AG09319 (cell line): ENCODE data around the gene KRT33A.

Source experiments
- DNase-seq: peaks from one replicate; pipeline ENCODE4 v3.0.0-alpha.2; 2010; ENCODE audit warnings: low read depth; ENCODE audit errors: extremely low read depth
- CTCF ChIP-seq: IDR thresholded peaks from 2 replicates; pipeline ENCODE4 v1.5.1; 2011; ENCODE audit warnings: low read depth, mild to moderate bottlenecking, inconsistent platforms, low read length, moderate library complexity

KRT33A gene

GRCh38 chr17:41377546-41377945 is 26.9 kb upstream of the KRT33A start:
- no peak for DNase-seq
- TF ChIP-seq CTCF = no peak

- DNase-seq = no peak
These were observed 19.1 kb upstream of the KRT33A start, which contains the start of gene KRT33B for GRCh38 chr17:41369713-41370112. KRT33B (minus strand) TSS chr17:41369813; CDS start chr17:41369750, 63 bp downstream.

GRCh38 chr17:41369023-41369422 is 18.4 kb upstream of the KRT33A start:
- no peak for DNase-seq
- no peak for TF ChIP-seq CTCF

More at GRCh38 chr17:41369713-41370112, 19.1 kb upstream of the KRT33A start, which contains the start of gene KRT33B:
- TF ChIP-seq CTCF = no peak

GRCh38 chr17:41367426-41368075 is 16.9 kb upstream of the KRT33A start:
- no peak for DNase-seq
- TF ChIP-seq CTCF = no peak

GRCh38 chr17:41366070-41366469 is 15.4 kb upstream of the KRT33A start:
- no peak for TF ChIP-seq CTCF
- no peak for DNase-seq

GRCh38 chr17:41363881-41364280 is 13.3 kb upstream of the KRT33A start:
- no peak for DNase-seq
- TF ChIP-seq CTCF = no peak

- no peak for TF ChIP-seq CTCF
- DNase-seq = no peak
These were observed 9.8 kb upstream of the KRT33A start for GRCh38 chr17:41360296-41360995.
